A204.1 (cell line): ENCODE results near the gene MGLL.

Source experiments
- FAIRE-seq: peaks from 2 replicates; lab custom pipeline; 2012; peaks lifted over from hg19 to GRCh38; lab: Jason Lieb, UNC

MGLL gene

GRCh38 chr3:127738192-127738840, 84.0 kb downstream of the MGLL start:
- no peak for FAIRE-seq

- FAIRE-seq = no peak
Observed at GRCh38 chr3:127736801-127737539, 85.3 kb downstream of the MGLL start.

DNA sequence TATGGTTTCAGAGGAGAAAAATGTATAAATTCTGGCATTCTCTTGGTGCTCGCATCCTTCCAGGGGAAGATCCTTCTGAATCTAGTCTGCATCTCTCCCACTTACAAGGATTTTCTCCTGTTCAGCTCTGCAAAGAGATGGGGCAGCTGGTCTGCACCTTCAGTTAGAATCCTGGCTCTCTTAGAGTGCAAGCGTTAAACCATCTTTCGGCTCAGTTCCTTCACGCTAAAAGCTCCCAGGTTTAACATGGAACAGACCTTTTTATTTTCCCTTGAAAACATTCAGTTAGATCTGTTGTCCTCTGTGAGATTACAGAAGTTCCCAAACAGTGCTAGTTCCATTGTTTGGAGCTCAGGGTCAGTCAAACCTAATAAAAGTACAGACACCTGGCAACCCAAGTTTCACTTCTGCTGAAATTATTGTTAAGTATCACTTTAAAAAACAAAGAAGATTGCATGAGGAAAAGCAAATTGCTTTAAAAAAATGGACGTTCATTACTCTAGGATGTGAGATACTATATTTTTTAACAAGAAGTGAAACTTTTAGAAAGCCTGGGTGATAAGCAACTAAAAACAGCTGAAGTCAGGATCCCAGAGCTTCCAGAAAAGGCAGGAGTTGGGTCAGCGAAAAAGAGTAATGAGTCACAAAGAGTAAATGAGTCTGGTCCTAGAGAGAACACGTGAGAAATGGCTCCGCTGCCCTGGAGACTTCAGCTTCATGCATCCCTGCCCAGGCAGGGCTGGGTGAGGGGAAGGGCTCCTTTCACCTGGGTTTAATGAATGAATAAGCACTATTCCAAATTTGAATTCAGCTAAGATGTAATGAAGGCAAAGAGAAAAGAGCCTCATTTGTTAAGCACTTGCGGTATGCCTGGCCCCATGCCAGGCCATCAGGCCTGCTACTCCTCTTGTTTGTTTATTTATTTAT, 86.3 kb downstream of the MGLL start:
- FAIRE-seq = no peak

- no peak for FAIRE-seq
Observed at GRCh38 chr3:127734754-127735473, 87.4 kb downstream of the MGLL start.

DNA sequence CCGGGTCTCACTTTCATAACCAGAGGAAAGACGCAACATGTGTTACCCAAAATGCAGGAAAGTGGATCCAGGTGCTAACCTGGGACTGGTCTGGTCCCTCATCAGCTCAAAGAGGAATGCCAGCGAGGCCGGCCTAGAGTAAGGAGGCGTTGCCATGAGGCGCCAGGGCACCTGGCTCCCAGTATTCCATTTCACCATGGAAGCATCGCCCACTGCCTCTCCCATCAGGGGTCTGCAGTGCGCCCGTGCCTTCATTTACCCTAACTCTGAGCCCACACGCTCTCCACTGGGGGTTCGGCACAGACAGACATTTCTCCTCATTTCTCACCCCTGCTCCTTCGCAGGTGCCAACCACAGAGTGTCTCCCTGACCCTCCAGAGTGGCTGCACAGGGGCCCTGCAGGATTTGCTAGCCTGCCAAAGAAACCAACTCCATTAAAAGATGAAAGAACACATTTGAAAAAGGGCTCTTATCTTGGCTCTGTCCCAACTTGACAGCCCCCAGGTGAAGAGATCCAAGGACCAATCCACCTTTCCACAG, 88.1 kb downstream of the MGLL start:
- no peak for FAIRE-seq

DNA sequence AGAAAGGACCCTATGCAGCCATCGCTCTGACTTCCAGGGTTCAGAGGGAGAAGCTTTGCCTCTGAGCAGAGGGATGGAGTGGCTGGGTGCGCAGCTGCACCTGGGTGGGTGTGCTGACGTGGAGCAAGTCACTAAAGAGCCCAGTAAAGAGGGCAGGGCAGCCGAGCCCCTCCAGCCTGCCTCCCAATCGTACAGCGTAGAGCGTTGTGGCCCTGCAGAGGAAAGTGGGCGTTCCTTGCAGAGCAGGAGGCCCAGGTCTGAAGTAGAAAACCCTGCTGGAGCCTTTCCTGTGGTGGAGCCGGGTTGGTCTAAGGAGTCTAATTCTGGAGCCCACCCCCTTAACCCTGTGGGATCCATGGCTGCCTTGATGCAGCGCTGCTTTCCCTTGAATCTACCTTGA, 88.5 kb downstream of the MGLL start:
- no peak for FAIRE-seq

GRCh38 chr3:127732879-127733350, 89.4 kb downstream of the MGLL start:
- no peak for FAIRE-seq

DNA sequence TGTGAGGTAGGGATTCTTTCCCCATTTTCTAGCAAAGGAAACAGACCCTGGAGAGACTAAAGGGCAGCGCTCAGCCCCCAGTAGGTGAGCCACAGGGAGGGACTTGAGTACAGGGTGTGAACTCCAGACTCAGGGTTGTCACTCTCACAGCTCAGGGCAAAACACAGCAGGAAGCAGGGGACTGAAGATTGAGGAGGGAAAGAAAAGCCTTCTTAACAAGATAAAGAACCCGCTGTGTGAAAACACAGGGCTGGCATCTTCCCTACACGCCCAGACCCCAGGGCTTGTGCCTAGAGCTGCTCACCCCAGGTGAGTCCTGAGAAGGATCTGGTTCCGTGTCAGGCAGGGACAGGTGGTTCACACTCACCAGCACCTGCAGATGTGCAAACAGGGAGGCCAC, 90.0 kb downstream of the MGLL start:
- no peak for FAIRE-seq

- FAIRE-seq = no peak
Observed at GRCh38 chr3:127731546-127732289, 90.6 kb downstream of the MGLL start.

- no peak for FAIRE-seq
Observed at GRCh38 chr3:127730666-127731295, 91.5 kb downstream of the MGLL start.

DNA sequence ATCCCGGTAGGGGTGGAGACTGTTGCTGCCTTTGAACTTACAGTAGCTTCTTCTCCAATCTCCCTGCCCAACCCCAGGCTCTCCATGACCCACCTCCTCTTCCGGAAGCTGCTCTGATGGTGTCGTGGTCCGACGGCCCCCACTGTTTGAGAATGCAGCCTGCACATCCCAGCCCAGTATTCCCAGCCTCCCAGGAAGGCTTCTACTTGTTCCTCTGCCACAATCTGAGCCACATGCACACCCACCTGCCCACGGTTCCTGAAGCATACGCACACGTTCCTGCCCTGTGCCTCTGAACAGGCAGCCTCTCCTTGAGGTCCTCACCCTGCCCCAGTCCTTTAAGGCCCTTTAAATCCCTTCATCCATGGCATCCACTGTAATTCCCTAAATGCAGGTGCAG, 92.1 kb downstream of the MGLL start:
- no peak for FAIRE-seq

DNA sequence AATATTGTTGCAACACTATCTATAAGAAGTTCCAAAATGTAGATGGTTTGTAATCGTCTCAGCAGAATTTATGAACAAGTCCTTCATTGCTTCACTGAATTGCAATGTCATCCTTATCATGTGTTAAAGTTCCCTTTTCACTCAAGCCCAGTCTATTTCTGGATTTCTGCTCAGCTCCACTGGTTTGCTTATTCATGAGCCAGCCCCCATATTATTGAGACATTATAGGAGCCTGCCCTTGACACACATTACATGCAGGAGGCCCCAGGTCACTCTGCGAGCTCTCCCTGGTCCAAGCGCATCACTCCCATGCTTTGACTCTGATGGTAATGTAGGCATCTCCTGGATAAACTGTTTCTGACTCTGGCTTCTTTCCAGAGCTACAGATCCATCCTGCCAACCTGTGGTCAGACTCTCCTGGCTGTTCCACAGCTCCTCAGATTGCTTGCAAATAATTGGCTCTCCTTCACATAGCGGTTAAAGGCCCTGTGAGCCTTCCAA, 92.7 kb downstream of the MGLL start:
- FAIRE-seq = no peak

DNA sequence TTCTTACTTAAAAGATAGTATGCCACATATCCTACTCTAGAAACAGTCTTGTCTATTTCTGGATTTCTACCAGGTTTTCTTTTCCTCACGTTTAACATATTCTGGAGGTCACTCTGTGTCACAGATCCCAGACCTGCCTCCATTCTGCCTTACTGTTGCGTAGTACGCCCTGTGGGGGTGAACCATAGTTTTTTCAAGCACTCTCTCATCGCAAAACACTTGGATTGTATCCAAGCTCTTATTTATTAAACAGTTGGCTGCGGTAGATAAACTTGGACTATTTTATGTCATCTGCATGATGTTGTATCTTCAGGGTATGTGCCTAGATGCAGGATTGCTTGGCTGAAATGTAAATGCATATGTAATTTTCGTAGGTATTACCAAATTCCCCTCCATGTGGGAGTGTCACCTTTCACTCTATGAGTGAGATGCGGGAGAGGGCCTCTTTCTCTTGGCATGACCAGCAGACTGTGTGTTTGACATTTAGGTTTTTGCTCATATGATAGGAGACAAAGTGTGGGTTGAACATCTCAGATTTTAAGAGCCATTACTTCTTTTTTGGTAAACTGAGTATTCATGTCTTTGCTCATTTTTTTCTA, 93.8 kb downstream of the MGLL start:
- no peak for FAIRE-seq

GRCh38 chr3:127726894-127727293, 95.4 kb downstream of the MGLL start:
- FAIRE-seq = no peak

GRCh38 chr3:127723011-127723567, 99.2 kb downstream of the MGLL start:
- FAIRE-seq = no peak

- no peak for FAIRE-seq
Observed at GRCh38 chr3:127722091-127722784, 100.1 kb downstream of the MGLL start.

DNA sequence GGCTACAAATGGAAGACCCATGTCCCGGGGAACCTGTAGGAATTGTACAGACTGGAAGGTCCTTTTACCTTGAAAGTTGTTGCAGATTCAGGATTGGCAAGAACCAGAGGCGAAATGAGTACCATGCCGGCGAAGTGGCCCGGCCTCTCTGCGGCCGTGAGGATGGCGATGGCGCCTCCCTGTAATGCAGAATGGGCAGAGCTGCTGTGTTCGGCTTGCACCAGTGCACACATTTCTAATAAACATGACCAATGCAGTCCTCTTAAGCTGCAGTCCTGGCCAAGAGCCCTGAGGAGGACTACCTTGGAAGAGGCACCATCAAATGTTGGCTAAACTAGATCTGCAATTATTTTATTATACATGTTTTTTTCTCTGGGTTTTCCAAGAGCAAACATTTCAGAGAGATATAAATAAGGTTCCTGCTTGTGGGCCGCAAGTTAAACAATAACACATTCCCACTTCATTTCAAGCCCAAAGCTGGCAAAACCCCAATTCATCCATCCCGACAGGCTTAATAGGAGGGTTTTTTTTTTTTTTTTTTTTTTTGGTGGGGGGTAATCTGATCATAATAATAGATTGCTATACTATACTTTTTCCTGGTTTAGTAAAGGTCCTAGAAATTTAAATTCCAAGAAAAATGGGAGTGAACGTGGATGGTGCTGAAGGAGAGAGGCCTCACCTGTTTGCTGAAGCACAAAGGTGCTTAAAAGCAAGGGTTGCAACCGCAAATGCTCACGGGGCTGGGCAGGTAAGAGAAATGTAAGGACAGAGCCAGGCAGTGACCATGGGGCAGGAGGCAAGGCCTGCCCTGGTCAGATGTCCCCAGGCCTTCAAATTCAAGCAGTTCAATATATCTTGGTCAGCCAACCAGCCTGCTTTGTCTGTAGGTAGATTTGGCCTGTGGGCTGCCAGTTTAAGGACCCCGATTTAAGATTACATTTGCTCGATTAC, 101.1 kb downstream of the MGLL start:
- FAIRE-seq = no peak
